ENCODE results near the gene GXYLT2.

The GXYLT2 gene

GRCh38 chr3:72890166-72890925 is 2.5 kb downstream of the GXYLT2 start:
- H2AFZ ChIP-seq (ENCODE audit: low read length), result no peak overlapping the region
- no peak for DNase-seq
- H3K36me3 ChIP-seq (replicated peaks; ENCODE audit: insufficient read depth, low read length), result no peaks in the 10 kb centered on the region
- TF ChIP-seq EZH2phosphoT487 (IDR thresholded peaks at IDR 0.05; ENCODE audit: low read length) (no peak), EZH2 (optimal IDR thresholded peaks at IDR 0.05; ENCODE audit: low read depth, low read length) (no peak)
- TF ChIP-seq, protein P1, sequence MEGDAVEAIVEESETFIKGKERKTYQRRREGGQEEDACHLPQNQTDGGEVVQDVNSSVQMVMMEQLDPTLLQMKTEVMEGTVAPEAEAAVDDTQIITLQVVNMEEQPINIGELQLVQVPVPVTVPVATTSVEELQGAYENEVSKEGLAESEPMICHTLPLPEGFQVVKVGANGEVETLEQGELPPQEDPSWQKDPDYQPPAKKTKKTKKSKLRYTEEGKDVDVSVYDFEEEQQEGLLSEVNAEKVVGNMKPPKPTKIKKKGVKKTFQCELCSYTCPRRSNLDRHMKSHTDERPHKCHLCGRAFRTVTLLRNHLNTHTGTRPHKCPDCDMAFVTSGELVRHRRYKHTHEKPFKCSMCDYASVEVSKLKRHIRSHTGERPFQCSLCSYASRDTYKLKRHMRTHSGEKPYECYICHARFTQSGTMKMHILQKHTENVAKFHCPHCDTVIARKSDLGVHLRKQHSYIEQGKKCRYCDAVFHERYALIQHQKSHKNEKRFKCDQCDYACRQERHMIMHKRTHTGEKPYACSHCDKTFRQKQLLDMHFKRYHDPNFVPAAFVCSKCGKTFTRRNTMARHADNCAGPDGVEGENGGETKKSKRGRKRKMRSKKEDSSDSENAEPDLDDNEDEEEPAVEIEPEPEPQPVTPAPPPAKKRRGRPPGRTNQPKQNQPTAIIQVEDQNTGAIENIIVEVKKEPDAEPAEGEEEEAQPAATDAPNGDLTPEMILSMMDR (IDR thresholded peaks at IDR 0.05; ENCODE audit: low read length), result no peak
- H3K9me3 ChIP-seq (replicated peaks; ENCODE audit: insufficient read depth, low read length), result no peaks in the 10 kb centered on the region
- H4K20me1 ChIP-seq (ENCODE audit: insufficient read depth, low read length), result no peaks in the 10 kb centered on the region
- no peaks in the 10 kb centered on the region for H3K79me2 ChIP-seq (ENCODE audit: low read length)
- no peak overlapping the region for H3K4me3 ChIP-seq (ENCODE audit: low read length)
- H3K9me2 ChIP-seq (replicated peaks; ENCODE audit: insufficient read depth, low read length), result no peaks in the 10 kb centered on the region
- no peak overlapping the region for H3K27ac ChIP-seq (ENCODE audit: low read length)
- H3K4me1 ChIP-seq (ENCODE audit: low read length), result no peaks in the 10 kb centered on the region
- H3F3A ChIP-seq (ENCODE audit: insufficient read depth, low read length), result no peaks in the 10 kb centered on the region; the same call in 1 of the 2 replicates
- H3K4me2 ChIP-seq (ENCODE audit: low read depth, low read length), result no peak overlapping the region
- no peak overlapping the region for H3K9ac ChIP-seq (ENCODE audit: low read length)
- H3K27me3 ChIP-seq (replicated peaks; ENCODE audit: insufficient read depth, low read length), result peaks cover 15% of the 10 kb centered on the region; the same call in 1 of the 2 replicates

DNA sequence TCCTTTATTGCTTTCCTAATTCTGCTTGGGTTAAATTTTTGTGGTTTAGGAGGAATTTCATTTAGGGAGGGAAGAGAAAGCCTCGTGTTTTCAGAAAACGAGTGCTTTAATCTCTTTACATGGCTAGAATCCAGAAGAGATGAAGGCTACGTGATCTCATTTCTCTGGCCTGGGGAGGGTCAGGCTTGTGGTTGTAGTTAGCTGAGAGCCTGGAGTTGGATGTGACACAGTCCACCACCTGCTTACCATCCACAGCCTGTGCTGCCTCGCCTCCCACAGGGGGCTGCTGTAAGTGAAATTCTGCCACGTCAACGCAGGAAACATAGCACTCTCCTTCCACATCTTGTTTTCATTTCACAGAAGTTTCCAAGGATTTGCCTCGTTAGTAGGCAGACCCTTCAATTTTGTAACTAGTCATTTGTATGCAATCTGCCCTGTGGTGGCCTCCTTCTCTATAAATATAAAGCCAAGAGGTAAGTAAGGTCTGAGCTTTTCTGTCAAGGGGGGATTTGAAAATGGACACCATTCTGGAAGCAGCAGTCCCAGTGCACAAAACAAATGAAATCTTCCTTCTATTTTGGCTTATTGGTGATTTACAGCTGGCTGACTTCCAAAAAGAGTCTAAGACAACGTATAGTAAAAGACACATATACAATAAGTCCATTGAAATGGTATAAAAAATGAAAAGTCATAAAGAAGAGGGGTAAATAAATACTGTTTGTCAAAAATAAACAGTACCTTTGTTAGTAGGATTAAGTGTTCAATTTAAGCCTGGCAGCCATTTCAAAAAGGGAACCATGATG is 3.4 kb downstream of the GXYLT2 start:
- Histone ChIP-seq H3K36me3 (replicated peaks; ENCODE audit: insufficient read depth, low read length) (no peaks in the 10 kb centered on the region), H3K4me1 (ENCODE audit: low read length) (no peaks in the 10 kb centered on the region), H3K27ac (ENCODE audit: low read length) (no peak overlapping the region), H3K4me3 (ENCODE audit: low read length) (no peak overlapping the region), H3F3A (ENCODE audit: insufficient read depth, low read length) (no peaks in the 10 kb centered on the region; the same call in 1 of the 2 replicates), H3K9ac (ENCODE audit: low read length) (no peak overlapping the region), H4K20me1 (ENCODE audit: insufficient read depth, low read length) (no peaks in the 10 kb centered on the region), H3K9me3 (replicated peaks; ENCODE audit: insufficient read depth, low read length) (no peaks in the 10 kb centered on the region), H3K9me2 (replicated peaks; ENCODE audit: insufficient read depth, low read length) (no peaks in the 10 kb centered on the region), H3K4me2 (ENCODE audit: low read depth, low read length) (no peak overlapping the region), H3K27me3 (replicated peaks; ENCODE audit: insufficient read depth, low read length) (peaks cover 15% of the 10 kb centered on the region; the same call in 1 of the 2 replicates), H3K79me2 (ENCODE audit: low read length) (no peaks in the 10 kb centered on the region), H2AFZ (ENCODE audit: low read length) (no peak overlapping the region)
- no peak for DNase-seq
- TF ChIP-seq, protein P1 (IDR thresholded peaks at IDR 0.05; ENCODE audit: low read length), result no peak
- TF ChIP-seq EZH2phosphoT487 (IDR thresholded peaks at IDR 0.05; ENCODE audit: low read length) (no peak), EZH2 (optimal IDR thresholded peaks at IDR 0.05; ENCODE audit: low read depth, low read length) (no peak)

- DNase-seq, result no peak
- Histone ChIP-seq H3K4me1 (ENCODE audit: low read length) (no peaks in the 10 kb centered on the region), H3K9ac (ENCODE audit: low read length) (no peak overlapping the region), H4K20me1 (ENCODE audit: insufficient read depth, low read length) (no peaks in the 10 kb centered on the region), H3K4me3 (ENCODE audit: low read length) (no peak overlapping the region), H3K27me3 (replicated peaks; ENCODE audit: insufficient read depth, low read length) (0 out of 2 replicates have a peak, but pooled peaks cover 10% of the 10 kb centered on the region), H3F3A (ENCODE audit: insufficient read depth, low read length) (no peaks in the 10 kb centered on the region; the same call in 1 of the 2 replicates), H3K27ac (ENCODE audit: low read length) (no peak overlapping the region), H2AFZ (ENCODE audit: low read length) (no peak overlapping the region), H3K4me2 (ENCODE audit: low read depth, low read length) (no peak overlapping the region), H3K36me3 (replicated peaks; ENCODE audit: insufficient read depth, low read length) (no peaks in the 10 kb centered on the region), H3K9me2 (replicated peaks; ENCODE audit: insufficient read depth, low read length) (no peaks in the 10 kb centered on the region), H3K79me2 (ENCODE audit: low read length) (no peaks in the 10 kb centered on the region), H3K9me3 (replicated peaks; ENCODE audit: insufficient read depth, low read length) (no peaks in the 10 kb centered on the region)
- TF ChIP-seq EZH2 (optimal IDR thresholded peaks at IDR 0.05; ENCODE audit: low read depth, low read length) (no peak), EZH2phosphoT487 (IDR thresholded peaks at IDR 0.05; ENCODE audit: low read length) (no peak)
- TF ChIP-seq, protein P1 (IDR thresholded peaks at IDR 0.05; ENCODE audit: low read length), result no peak
Measured at GRCh38 chr3:72892081-72892775, 4.4 kb downstream of the GXYLT2 start.
